ENCODE measurements around the gene ADRA2B.

ADRA2B gene

DNA sequence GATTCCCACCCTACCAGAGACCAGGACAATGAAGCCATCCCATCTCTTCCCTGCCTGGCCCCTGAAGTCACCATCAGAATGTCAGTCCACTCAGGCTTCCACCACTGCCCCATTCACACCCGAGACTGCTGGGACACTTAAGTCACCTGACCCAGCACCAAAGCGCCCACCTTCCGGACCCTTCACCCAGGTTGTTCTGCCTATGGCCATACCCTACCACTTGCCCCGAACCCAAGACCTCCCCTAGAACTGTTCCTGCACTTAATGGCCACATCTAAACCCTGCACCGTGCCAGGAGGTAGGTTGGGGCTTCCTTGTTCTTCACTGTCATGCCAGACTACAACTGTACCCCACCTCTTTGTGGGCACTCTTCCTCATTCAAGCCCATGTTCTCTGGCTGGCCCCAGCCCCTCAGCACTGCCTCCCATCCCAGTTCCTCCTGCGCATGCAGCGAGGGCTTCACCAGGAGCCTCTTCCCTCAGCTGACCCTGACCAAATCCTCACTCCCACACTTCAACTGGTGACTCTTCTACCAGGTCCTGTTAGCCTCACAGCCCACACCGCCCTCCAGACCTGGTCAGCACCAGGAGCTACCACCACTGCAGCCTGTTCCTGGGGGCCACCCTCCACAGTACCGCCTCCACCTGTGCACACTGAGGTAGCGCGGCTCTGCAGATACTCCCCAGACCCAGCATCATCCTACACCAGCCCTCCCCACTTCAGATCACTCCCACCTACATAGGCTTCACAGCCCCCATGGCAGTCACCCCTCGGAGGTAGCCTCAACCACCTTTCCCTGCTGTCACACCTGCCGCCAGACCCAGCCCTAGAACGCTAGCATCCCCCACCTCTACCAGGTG is 8.3 kb upstream of the ADRA2B start:
- H3K9ac ChIP-seq (ENCODE audit: low read depth in 1 of 2, low read length in 2 of 2) = no peak overlapping the region
- H3K9me3 ChIP-seq (ENCODE audit: control insufficient read depth in 2 of 2, low read length in 2 of 2) = no peaks in the 10 kb centered on the region
- H3K4me1 ChIP-seq (ENCODE audit: control insufficient read depth in 2 of 2, insufficient read depth in 2 of 2, low read length in 2 of 2) = no peaks in the 10 kb centered on the region
- peaks cover 15 to 16% of the 10 kb centered on the region in 2 donors for H3K27me3 ChIP-seq (ENCODE audit: control insufficient read depth in 2 of 2, insufficient read depth in 2 of 2, low read length in 2 of 2)
- H3K4me3 ChIP-seq (ENCODE audit: low read length in 2 of 2) = no peak overlapping the region
- H3K36me3 ChIP-seq (ENCODE audit: control insufficient read depth in 2 of 2, insufficient read depth in 2 of 2, low read length in 2 of 2) = no peaks in the 10 kb centered on the region
- H3K27ac ChIP-seq (ENCODE audit: low read depth in 2 of 2, low read length in 2 of 2) = no peak overlapping the region

DNA sequence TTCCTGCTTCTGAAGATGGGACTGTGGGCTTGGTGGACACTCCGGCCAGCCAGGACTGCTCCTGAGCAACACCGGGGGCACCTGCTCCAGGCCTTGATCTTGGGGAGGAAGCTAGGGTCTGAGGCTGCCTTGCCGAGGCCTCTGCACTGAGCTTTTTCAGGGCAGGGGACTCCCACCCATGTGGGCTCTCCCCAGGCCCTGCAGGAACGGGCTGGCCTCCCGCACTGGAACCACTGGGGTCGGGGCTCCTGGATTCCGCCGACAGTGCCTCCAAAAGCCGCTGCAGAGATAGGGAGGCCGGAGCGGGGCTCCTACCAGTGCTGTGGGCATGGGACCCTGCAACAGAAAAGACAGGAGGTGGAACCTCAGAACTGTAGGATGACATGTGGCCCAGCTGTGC is 7.6 kb upstream of the ADRA2B start:
- Histone ChIP-seq H3K36me3 (ENCODE audit: control insufficient read depth in 2 of 2, insufficient read depth in 2 of 2, low read length in 2 of 2) (no peaks in the 10 kb centered on the region), H3K9me3 (ENCODE audit: control insufficient read depth in 2 of 2, low read length in 2 of 2) (no peaks in the 10 kb centered on the region), H3K27me3 (ENCODE audit: control insufficient read depth in 2 of 2, insufficient read depth in 2 of 2, low read length in 2 of 2) (peaks cover 15 to 16% of the 10 kb centered on the region in 2 donors), H3K4me3 (ENCODE audit: low read length in 2 of 2) (no peak overlapping the region), H3K27ac (ENCODE audit: low read depth in 2 of 2, low read length in 2 of 2) (no peak overlapping the region), H3K4me1 (ENCODE audit: control insufficient read depth in 2 of 2, insufficient read depth in 2 of 2, low read length in 2 of 2) (no peaks in the 10 kb centered on the region), H3K9ac (ENCODE audit: low read depth in 1 of 2, low read length in 2 of 2) (no peak overlapping the region)

DNA sequence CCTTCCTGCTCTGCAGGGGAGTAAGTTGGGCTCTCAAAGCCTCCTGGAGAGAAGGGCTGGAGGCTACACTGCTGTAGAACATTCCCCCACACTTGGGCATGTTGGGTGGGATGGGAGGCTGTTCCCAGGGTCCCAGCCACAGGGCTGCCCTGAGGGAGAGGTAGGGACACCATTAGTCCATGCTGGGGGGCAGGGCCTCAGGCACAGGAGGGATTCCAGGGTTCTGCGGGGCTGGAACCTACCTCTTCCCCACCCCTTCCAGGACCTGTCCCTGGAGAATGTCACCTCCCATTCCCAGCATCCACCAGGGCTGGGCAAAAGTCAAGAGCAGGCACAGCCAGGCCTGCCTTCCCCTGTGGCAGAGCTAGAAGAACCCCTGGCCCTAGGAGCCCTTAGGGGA is 6.9 kb upstream of the ADRA2B start:
- no peak overlapping the region for H3K9ac ChIP-seq (ENCODE audit: low read depth in 1 of 2, low read length in 2 of 2)
- H3K27ac ChIP-seq (ENCODE audit: low read depth in 2 of 2, low read length in 2 of 2) = no peak overlapping the region
- peaks cover 15 to 16% of the 10 kb centered on the region in 2 donors for H3K27me3 ChIP-seq (ENCODE audit: control insufficient read depth in 2 of 2, insufficient read depth in 2 of 2, low read length in 2 of 2)
- no peaks in the 10 kb centered on the region for H3K4me1 ChIP-seq (ENCODE audit: control insufficient read depth in 2 of 2, insufficient read depth in 2 of 2, low read length in 2 of 2)
- no peaks in the 10 kb centered on the region for H3K9me3 ChIP-seq (ENCODE audit: control insufficient read depth in 2 of 2, low read length in 2 of 2)
- H3K36me3 ChIP-seq (ENCODE audit: control insufficient read depth in 2 of 2, insufficient read depth in 2 of 2, low read length in 2 of 2) = no peaks in the 10 kb centered on the region
- no peak overlapping the region for H3K4me3 ChIP-seq (ENCODE audit: low read length in 2 of 2)

DNA sequence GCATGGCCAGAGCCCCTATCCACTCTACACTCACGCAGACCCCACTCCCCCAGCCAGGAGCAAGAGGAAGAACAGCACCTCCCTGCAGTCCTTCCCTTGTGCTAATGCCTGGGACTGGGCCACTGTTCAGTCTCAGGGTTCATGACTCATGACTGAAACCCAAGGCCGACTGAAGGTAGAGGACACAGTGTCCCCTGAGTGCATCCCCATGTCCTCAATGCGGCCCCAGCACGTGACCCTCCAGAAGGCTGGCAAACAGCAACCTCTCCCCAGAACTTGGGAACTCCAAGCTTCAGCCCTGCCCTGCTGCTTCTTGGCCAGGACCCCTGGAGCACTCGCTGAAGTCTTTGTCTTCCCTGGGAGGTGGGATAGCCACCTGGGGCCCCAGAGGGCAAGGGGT is 6.0 kb upstream of the ADRA2B start:
- Histone ChIP-seq H3K4me1 (ENCODE audit: control insufficient read depth in 2 of 2, insufficient read depth in 2 of 2, low read length in 2 of 2) (peaks cover 0 to 1% of the 10 kb centered on the region in 2 donors), H3K36me3 (ENCODE audit: control insufficient read depth in 2 of 2, insufficient read depth in 2 of 2, low read length in 2 of 2) (no peaks in the 10 kb centered on the region), H3K9me3 (ENCODE audit: control insufficient read depth in 2 of 2, low read length in 2 of 2) (no peaks in the 10 kb centered on the region), H3K27me3 (ENCODE audit: control insufficient read depth in 2 of 2, insufficient read depth in 2 of 2, low read length in 2 of 2) (peaks cover 16 to 17% of the 10 kb centered on the region in 2 donors), H3K27ac (ENCODE audit: low read depth in 2 of 2, low read length in 2 of 2) (no peak overlapping the region), H3K9ac (ENCODE audit: low read depth in 1 of 2, low read length in 2 of 2) (no peak overlapping the region), H3K4me3 (ENCODE audit: low read length in 2 of 2) (no peak overlapping the region)

DNA sequence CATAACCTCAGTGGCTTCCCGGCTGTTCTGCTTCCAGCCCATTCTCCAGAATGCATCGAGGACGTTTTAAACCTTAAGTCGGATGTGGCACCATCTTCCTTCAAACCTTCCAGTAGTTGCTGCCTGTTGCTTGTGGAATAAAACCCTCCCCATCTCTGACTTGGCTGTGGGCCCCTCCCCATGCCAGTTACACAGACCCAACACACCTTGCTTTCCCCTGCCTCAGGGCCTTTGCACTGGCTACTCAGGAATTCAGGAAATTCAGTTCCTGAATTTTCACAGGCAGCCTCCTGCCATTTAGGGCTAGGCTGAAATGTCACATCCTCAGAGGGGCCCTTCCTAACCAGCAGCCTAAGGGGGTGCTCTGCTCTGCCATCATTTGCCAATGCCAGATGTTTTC is 5.0 kb upstream of the ADRA2B start:
- no peaks in the 10 kb centered on the region for H3K9me3 ChIP-seq (ENCODE audit: control insufficient read depth in 2 of 2, low read length in 2 of 2)
- peaks cover 3 to 5% of the 10 kb centered on the region in 2 donors for H3K4me1 ChIP-seq (ENCODE audit: control insufficient read depth in 2 of 2, insufficient read depth in 2 of 2, low read length in 2 of 2)
- H3K9ac ChIP-seq (ENCODE audit: low read depth in 1 of 2, low read length in 2 of 2) = no peak overlapping the region
- no peaks in the 10 kb centered on the region for H3K36me3 ChIP-seq (ENCODE audit: control insufficient read depth in 2 of 2, insufficient read depth in 2 of 2, low read length in 2 of 2)
- H3K27ac ChIP-seq (ENCODE audit: low read depth in 2 of 2, low read length in 2 of 2) = no peak overlapping the region
- H3K27me3 ChIP-seq (ENCODE audit: control insufficient read depth in 2 of 2, insufficient read depth in 2 of 2, low read length in 2 of 2) = peaks cover 17 to 20% of the 10 kb centered on the region in 2 donors
- H3K4me3 ChIP-seq (ENCODE audit: low read length in 2 of 2) = no peak overlapping the region

DNA sequence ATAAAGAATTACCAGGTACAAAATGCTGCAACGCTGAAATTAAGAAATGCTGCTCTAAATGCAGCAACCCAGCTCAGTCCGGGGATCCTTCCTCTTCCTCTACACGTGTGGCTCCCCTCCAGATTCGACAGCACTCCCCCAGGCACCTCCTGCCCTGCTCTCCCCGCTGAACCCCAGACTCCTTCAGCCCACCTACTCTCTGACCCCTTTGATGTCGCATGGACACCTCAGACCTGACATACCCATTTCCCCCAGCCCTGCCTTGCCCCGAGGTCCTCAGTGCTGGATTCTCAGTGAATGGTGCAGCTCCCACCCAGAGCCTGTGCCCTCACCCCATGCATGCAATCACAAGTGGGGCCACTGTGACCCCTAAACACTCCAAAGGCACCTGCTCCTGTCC is 4.6 kb upstream of the ADRA2B start:
- no peak overlapping the region for H3K9ac ChIP-seq (ENCODE audit: low read depth in 1 of 2, low read length in 2 of 2)
- peaks cover 3 to 5% of the 10 kb centered on the region in 2 donors for H3K4me1 ChIP-seq (ENCODE audit: control insufficient read depth in 2 of 2, insufficient read depth in 2 of 2, low read length in 2 of 2)
- H3K9me3 ChIP-seq (ENCODE audit: control insufficient read depth in 2 of 2, low read length in 2 of 2) = no peaks in the 10 kb centered on the region
- no peak overlapping the region for H3K27ac ChIP-seq (ENCODE audit: low read depth in 2 of 2, low read length in 2 of 2)
- H3K27me3 ChIP-seq (ENCODE audit: control insufficient read depth in 2 of 2, insufficient read depth in 2 of 2, low read length in 2 of 2) = peaks cover 17 to 21% of the 10 kb centered on the region in 2 donors
- H3K4me3 ChIP-seq (ENCODE audit: low read length in 2 of 2) = no peak overlapping the region
- no peaks in the 10 kb centered on the region for H3K36me3 ChIP-seq (ENCODE audit: control insufficient read depth in 2 of 2, insufficient read depth in 2 of 2, low read length in 2 of 2)

DNA sequence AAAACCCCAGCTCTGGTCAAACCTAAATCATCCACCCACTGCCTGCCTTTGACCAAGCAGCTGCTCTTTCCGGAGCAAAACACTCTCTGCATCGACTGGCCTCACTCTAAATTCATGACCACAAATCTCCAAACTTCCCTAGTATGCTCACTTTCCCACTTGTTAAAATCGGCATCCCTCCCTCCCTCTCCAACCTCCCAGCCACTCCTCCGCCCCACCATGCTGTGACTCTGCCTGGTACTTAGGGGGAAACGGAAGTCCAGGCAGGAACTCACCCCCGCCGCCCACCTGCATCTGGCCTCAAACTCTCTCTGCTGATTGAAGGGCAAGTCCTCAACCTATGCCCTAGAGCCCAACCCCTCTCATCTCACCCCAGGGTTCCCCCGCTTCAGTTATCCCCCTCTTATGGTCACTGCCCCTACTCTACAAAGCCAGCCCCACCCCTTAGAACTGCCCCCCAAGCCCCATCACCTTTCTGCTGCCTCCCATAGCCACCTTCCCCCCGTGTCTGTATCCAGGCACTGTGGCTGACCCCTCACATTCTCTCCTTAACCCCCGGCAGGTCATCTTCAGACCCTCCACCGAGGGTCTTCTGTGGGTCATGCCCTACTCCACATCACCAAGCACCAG is 3.8 kb upstream of the ADRA2B start:
- H3K36me3 ChIP-seq (ENCODE audit: control insufficient read depth in 2 of 2, insufficient read depth in 2 of 2, low read length in 2 of 2) = no peaks in the 10 kb centered on the region
- no peak overlapping the region for H3K4me3 ChIP-seq (ENCODE audit: low read length in 2 of 2)
- no peaks in the 10 kb centered on the region for H3K9me3 ChIP-seq (ENCODE audit: control insufficient read depth in 2 of 2, low read length in 2 of 2)
- H3K27me3 ChIP-seq (ENCODE audit: control insufficient read depth in 2 of 2, insufficient read depth in 2 of 2, low read length in 2 of 2) = peaks cover 17 to 22% of the 10 kb centered on the region in 2 donors
- H3K27ac ChIP-seq (ENCODE audit: low read depth in 2 of 2, low read length in 2 of 2) = no peak overlapping the region
- no peak overlapping the region for H3K9ac ChIP-seq (ENCODE audit: low read depth in 1 of 2, low read length in 2 of 2)
- peaks cover 3 to 5% of the 10 kb centered on the region in 2 donors for H3K4me1 ChIP-seq (ENCODE audit: control insufficient read depth in 2 of 2, insufficient read depth in 2 of 2, low read length in 2 of 2)

DNA sequence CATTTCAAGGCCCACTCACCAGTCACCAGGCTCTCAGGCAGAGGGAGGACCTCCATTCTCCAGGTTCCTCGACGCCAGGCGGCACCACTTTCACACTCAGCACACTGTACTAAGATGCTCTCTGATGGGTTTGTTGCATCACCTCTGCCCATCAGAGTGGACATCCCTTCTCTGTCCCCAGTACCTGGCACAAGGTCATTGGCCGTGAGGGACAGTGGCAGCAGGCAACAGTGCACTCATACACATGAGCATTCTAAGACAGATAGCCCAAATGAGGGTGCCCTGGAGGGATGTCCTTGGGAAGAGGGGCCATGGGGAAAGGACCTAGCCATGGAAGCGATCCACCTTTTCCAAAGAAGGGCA is 3.0 kb upstream of the ADRA2B start:
- Histone ChIP-seq H3K27ac (ENCODE audit: low read depth in 2 of 2, low read length in 2 of 2) (no peak overlapping the region), H3K9ac (ENCODE audit: low read depth in 1 of 2, low read length in 2 of 2) (no peak overlapping the region), H3K36me3 (ENCODE audit: control insufficient read depth in 2 of 2, insufficient read depth in 2 of 2, low read length in 2 of 2) (no peaks in the 10 kb centered on the region), H3K27me3 (ENCODE audit: control insufficient read depth in 2 of 2, insufficient read depth in 2 of 2, low read length in 2 of 2) (peaks cover 13 to 22% of the 10 kb centered on the region in 2 donors), H3K4me3 (ENCODE audit: low read length in 2 of 2) (no peak overlapping the region), H3K4me1 (ENCODE audit: control insufficient read depth in 2 of 2, insufficient read depth in 2 of 2, low read length in 2 of 2) (peaks cover 3 to 5% of the 10 kb centered on the region in 2 donors), H3K9me3 (ENCODE audit: control insufficient read depth in 2 of 2, low read length in 2 of 2) (no peaks in the 10 kb centered on the region)

DNA sequence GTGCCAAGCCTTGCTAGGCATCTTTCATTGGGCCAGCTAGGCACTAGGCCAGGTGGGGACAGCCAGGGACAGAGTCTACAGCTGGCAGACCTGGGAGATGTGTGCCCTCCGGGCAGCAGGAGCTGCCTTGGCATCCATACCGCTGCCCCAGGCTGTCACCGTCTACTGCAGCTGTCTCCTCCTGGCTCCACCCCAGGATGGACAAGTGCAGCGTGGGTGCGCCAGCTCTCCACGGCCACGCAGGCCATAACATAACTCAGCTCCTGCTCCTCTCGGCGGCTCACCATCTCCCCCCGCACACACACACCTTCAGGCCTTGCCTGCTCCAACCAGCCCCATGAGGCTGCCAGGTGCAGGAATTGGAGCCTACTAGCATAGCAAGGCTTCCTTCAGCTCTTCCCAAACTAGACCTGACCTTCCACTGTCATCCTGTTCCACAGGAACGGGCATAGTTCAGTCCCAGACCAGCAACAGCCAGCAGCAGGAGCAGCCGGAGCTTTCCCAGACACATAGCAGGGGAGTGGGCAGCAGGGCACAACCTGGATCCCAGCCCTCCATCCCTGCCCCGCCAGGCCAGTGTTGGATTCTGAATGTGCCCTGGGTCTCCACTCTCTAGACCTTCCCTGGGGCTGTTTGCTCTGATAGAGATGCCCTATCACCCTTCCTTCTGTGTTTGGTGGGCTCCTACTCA is 2.5 kb upstream of the ADRA2B start:
- H3K4me3 ChIP-seq (ENCODE audit: low read length in 2 of 2) = no peak overlapping the region
- H3K27ac ChIP-seq (ENCODE audit: low read depth in 2 of 2, low read length in 2 of 2) = no peak overlapping the region
- H3K4me1 ChIP-seq (ENCODE audit: control insufficient read depth in 2 of 2, insufficient read depth in 2 of 2, low read length in 2 of 2) = peaks cover 3 to 5% of the 10 kb centered on the region in 2 donors
- H3K27me3 ChIP-seq (ENCODE audit: control insufficient read depth in 2 of 2, insufficient read depth in 2 of 2, low read length in 2 of 2) = peaks cover 13 to 22% of the 10 kb centered on the region in 2 donors
- H3K9me3 ChIP-seq (ENCODE audit: control insufficient read depth in 2 of 2, low read length in 2 of 2) = no peaks in the 10 kb centered on the region
- H3K36me3 ChIP-seq (ENCODE audit: control insufficient read depth in 2 of 2, insufficient read depth in 2 of 2, low read length in 2 of 2) = no peaks in the 10 kb centered on the region
- no peak overlapping the region for H3K9ac ChIP-seq (ENCODE audit: low read depth in 1 of 2, low read length in 2 of 2)

Data from mucosa of rectum (tissue), 2 donors.